ENCODE data around the gene EPAS1.

DNA sequence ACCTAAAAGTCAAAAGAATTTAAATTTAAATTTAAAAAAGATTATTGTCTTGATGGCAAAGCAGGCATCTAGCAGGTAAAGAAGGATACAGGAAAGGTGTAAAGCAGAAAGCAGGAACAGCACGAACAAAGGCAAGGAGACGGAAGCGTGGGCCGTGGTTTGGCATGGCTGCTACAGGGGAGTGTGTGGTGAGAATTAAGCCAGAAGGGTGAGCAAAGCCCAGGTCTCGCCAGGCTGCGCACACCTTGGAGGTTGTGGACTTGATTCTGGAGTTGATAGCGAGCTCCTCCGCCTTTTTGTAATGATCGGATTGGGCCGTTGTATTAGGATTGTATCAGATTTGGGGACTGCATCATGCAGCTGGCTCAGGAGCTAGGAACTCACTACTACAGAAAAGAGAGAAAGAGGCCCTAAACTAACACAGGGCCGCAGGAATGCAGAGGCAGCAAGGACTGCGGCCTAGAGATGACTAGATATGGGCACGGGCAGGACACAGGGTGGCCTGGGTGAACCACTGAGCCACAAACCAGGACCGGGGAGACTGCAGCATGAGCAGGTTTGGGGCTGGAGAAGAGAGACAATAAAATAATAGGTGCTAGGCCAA, 110.7 kb downstream of the EPAS1 start:
- TF ChIP-seq KLF13 (tag; IDR thresholded peaks at IDR 0.05; ENCODE audit: borderline replicate concordance, low read depth) = no peak
- TF ChIP-seq JUND (IDR thresholded peaks at IDR 0.05; ENCODE audit: borderline replicate concordance, low read depth, low read length) = no peak
- TF ChIP-seq JUND (tag; IDR thresholded peaks at IDR 0.05; ENCODE audit: borderline replicate concordance, low read depth, low read length) = no peak
- no peak for TF ChIP-seq POLR2AphosphoS5 (IDR thresholded peaks at IDR 0.05; ENCODE audit: control insufficient read depth, insufficient read depth, low read depth, low read length)
- TF ChIP-seq NELFE (IDR thresholded peaks at IDR 0.05; ENCODE audit: insufficient read depth, insufficient read length) = no peak
- TF ChIP-seq ZNF143 (CRISPR knock-in tag; IDR thresholded peaks at IDR 0.05) = no peak
- TF ChIP-seq, protein P1, sequence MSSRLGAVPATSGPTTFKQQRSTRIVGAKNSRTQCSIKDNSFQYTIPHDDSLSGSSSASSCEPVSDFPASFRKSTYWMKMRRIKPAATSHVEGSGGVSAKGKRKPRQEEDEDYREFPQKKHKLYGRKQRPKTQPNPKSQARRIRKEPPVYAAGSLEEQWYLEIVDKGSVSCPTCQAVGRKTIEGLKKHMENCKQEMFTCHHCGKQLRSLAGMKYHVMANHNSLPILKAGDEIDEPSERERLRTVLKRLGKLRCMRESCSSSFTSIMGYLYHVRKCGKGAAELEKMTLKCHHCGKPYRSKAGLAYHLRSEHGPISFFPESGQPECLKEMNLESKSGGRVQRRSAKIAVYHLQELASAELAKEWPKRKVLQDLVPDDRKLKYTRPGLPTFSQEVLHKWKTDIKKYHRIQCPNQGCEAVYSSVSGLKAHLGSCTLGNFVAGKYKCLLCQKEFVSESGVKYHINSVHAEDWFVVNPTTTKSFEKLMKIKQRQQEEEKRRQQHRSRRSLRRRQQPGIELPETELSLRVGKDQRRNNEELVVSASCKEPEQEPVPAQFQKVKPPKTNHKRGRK (tag; IDR thresholded peaks at IDR 0.05) = no peak
- TF ChIP-seq, protein P2, sequence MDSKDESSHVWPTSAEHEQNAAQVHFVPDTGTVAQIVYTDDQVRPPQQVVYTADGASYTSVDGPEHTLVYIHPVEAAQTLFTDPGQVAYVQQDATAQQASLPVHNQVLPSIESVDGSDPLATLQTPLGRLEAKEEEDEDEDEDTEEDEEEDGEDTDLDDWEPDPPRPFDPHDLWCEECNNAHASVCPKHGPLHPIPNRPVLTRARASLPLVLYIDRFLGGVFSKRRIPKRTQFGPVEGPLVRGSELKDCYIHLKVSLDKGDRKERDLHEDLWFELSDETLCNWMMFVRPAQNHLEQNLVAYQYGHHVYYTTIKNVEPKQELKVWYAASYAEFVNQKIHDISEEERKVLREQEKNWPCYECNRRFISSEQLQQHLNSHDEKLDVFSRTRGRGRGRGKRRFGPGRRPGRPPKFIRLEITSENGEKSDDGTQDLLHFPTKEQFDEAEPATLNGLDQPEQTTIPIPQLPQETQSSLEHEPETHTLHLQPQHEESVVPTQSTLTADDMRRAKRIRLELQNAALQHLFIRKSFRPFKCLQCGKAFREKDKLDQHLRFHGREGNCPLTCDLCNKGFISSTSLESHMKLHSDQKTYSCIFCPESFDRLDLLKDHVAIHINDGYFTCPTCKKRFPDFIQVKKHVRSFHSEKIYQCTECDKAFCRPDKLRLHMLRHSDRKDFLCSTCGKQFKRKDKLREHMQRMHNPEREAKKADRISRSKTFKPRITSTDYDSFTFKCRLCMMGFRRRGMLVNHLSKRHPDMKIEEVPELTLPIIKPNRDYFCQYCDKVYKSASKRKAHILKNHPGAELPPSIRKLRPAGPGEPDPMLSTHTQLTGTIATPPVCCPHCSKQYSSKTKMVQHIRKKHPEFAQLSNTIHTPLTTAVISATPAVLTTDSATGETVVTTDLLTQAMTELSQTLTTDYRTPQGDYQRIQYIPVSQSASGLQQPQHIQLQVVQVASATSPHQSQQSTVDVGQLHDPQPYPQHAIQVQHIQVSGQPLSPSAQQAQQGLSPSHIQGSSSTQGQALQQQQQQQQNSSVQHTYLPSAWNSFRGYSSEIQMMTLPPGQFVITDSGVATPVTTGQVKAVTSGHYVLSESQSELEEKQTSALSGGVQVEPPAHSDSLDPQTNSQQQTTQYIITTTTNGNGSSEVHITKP (IDR thresholded peaks at IDR 0.05; ENCODE audit: partially characterized antibody) = no peak
- TF ChIP-seq, protein P3, sequence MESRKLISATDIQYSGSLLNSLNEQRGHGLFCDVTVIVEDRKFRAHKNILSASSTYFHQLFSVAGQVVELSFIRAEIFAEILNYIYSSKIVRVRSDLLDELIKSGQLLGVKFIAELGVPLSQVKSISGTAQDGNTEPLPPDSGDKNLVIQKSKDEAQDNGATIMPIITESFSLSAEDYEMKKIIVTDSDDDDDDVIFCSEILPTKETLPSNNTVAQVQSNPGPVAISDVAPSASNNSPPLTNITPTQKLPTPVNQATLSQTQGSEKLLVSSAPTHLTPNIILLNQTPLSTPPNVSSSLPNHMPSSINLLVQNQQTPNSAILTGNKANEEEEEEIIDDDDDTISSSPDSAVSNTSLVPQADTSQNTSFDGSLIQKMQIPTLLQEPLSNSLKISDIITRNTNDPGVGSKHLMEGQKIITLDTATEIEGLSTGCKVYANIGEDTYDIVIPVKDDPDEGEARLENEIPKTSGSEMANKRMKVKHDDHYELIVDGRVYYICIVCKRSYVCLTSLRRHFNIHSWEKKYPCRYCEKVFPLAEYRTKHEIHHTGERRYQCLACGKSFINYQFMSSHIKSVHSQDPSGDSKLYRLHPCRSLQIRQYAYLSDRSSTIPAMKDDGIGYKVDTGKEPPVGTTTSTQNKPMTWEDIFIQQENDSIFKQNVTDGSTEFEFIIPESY (CRISPR knock-in tag; IDR thresholded peaks at IDR 0.05) = no peak
- no peak for TF ChIP-seq FOXK2 (conservative IDR thresholded peaks at IDR 0.05 in 1 of 2, IDR thresholded peaks at IDR 0.05 in 1 of 2; ENCODE audit: low read depth in 2 of 2)
- no peak for TF ChIP-seq PHF21A (IDR thresholded peaks at IDR 0.05; ENCODE audit: borderline replicate concordance, low read depth)
- no peak for TF ChIP-seq ZBTB7A (IDR thresholded peaks at IDR 0.05; ENCODE audit: borderline replicate concordance, control insufficient read depth, low read depth, low read length)
- TF ChIP-seq, protein P4, sequence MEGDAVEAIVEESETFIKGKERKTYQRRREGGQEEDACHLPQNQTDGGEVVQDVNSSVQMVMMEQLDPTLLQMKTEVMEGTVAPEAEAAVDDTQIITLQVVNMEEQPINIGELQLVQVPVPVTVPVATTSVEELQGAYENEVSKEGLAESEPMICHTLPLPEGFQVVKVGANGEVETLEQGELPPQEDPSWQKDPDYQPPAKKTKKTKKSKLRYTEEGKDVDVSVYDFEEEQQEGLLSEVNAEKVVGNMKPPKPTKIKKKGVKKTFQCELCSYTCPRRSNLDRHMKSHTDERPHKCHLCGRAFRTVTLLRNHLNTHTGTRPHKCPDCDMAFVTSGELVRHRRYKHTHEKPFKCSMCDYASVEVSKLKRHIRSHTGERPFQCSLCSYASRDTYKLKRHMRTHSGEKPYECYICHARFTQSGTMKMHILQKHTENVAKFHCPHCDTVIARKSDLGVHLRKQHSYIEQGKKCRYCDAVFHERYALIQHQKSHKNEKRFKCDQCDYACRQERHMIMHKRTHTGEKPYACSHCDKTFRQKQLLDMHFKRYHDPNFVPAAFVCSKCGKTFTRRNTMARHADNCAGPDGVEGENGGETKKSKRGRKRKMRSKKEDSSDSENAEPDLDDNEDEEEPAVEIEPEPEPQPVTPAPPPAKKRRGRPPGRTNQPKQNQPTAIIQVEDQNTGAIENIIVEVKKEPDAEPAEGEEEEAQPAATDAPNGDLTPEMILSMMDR (IDR thresholded peaks at IDR 0.05 in 2 of 3, conservative IDR thresholded peaks at IDR 0.05 in 1 of 3; ENCODE audit: insufficient read depth in 2 of 3, low read depth in 1 of 3, low read length in 3 of 3) = no peak
- no peak for TF ChIP-seq ZNF384 (IDR thresholded peaks at IDR 0.05; ENCODE audit: low read depth, low read length)
- TF ChIP-seq ZFP36 (IDR thresholded peaks at IDR 0.05; ENCODE audit: low read depth, low read length, partially characterized antibody) = no peak
